Liver (tissue), 3 donors: ENCODE measurements around the gene ANKRD27.

Experiments used
- NR2F2 ChIP-seq: IDR thresholded peaks from 2 replicates; pipeline ENCODE4 v1.6.1; 2016; ENCODE audit warnings: antibody characterized with exemption
- SP1 ChIP-seq: IDR thresholded peaks from 2 replicates; pipeline ENCODE4 v1.6.1; 2018; ENCODE audit warnings: antibody characterized with exemption, mild to moderate bottlenecking
- TF ChIP-seq, protein P1 (sequence below): fragments of 150-350 bp; IDR thresholded peaks from 2 replicates; pipeline ENCODE4 v1.5.1; 2017; ENCODE audit warnings: improper control_type of control experiment, low read depth, low read length; ENCODE audit not compliant: missing input control
- TF ChIP-seq, protein P2 (sequence below): IDR thresholded peaks from 2 replicates; pipeline ENCODE4 v1.6.1; 2016; ENCODE audit warnings: antibody characterized with exemption
- donor health status: healthy.
- donor health status: healthy.

DNA sequence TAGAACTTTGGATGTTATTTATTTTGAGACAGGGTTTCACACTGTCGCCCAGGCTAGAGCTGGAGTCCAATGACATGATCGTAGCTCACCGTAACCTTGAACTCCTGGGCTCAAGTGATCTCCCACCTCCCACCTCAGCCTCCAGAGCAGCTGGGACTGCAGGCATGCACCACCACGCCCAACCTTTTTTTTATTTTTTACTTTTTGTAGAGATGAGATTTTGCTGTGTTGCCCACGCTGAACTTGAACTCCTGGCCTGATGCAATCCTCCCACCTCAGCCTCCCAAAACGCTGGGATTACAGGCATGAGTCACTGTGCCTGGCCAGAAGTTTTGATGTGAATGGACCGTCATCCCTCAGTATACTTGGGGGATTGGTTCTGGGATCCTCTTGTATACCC, 13.7 kb downstream of the ANKRD27 start:
- TF ChIP-seq, protein P1, sequence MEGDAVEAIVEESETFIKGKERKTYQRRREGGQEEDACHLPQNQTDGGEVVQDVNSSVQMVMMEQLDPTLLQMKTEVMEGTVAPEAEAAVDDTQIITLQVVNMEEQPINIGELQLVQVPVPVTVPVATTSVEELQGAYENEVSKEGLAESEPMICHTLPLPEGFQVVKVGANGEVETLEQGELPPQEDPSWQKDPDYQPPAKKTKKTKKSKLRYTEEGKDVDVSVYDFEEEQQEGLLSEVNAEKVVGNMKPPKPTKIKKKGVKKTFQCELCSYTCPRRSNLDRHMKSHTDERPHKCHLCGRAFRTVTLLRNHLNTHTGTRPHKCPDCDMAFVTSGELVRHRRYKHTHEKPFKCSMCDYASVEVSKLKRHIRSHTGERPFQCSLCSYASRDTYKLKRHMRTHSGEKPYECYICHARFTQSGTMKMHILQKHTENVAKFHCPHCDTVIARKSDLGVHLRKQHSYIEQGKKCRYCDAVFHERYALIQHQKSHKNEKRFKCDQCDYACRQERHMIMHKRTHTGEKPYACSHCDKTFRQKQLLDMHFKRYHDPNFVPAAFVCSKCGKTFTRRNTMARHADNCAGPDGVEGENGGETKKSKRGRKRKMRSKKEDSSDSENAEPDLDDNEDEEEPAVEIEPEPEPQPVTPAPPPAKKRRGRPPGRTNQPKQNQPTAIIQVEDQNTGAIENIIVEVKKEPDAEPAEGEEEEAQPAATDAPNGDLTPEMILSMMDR = no peak
- TF ChIP-seq, protein P2, sequence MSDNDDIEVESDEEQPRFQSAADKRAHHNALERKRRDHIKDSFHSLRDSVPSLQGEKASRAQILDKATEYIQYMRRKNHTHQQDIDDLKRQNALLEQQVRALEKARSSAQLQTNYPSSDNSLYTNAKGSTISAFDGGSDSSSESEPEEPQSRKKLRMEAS = no peak
- TF ChIP-seq NR2F2 = no peak
- no peak for TF ChIP-seq SP1
